IMR-90 (cell line): ENCODE data around the gene MELTF. TPM values are rescaled to one million over a fixed set of nuclear protein-coding genes. Genes with fewer than 3 reads are reported as not detected.

Experiments
- ATAC-seq: fragments of 200-7000 bp; cut with Tn5 transposase; 2 replicates; pipeline ENCODE4 v1.9.1; 2020; ENCODE audit warnings: low read depth, mild to moderate bottlenecking, moderate library complexity
- BruUV-seq: library from RNA; stranded (reverse); fragments of 400-500 nt; replicated peaks from 2 replicates; lab custom pipeline; 2021; lab: Mats Ljungman, UMichigan
- CTCF ChIA-PET: fragments of 300-600 bp; formaldehyde crosslinking; extraction: SDS; loops from one replicate; lab custom pipeline; 2021; ENCODE audit warnings: antibody characterized with exemption; lab: Yijun Ruan, JAX
- POLR2A ChIA-PET: fragments of 300-600 bp; sonication (Branson Sonifier 250); formaldehyde crosslinking; loops from one replicate; lab custom pipeline; 2022; ENCODE audit warnings: antibody characterized with exemption; ENCODE audit not compliant: unreplicated experiment; lab: Charles Lee
- DNase-seq: peaks from one replicate; pipeline ENCODE4 v3.0.0; 2013
- H2AFZ ChIP-seq: replicated peaks from 2 replicates; pipeline ENCODE3; 2013; ENCODE audit warnings: low read length, mild to moderate bottlenecking; ENCODE audit not compliant: poor library complexity
- H2AK5ac ChIP-seq: 2 replicates; pipeline ENCODE4 v1.6.1; 2013; ENCODE audit warnings: low read depth, low read length, inconsistent platforms
- H2AK9ac ChIP-seq: replicated peaks from 2 replicates; pipeline ENCODE3; 2013; ENCODE audit warnings: mild to moderate bottlenecking, low read depth, low read length, moderate library complexity; ENCODE audit not compliant: poor library complexity
- H2BK120ac ChIP-seq: 2 replicates; pipeline ENCODE4 v1.6.1; 2013; ENCODE audit warnings: low read depth, low read length, inconsistent platforms
- H2BK15ac ChIP-seq: 3 replicates; pipeline ENCODE4 v1.6.1; 2013; ENCODE audit warnings: low read depth, low read length, inconsistent platforms
- H2BK20ac ChIP-seq: 2 replicates; pipeline ENCODE4 v1.6.1; 2013; ENCODE audit warnings: low read depth, mild to moderate bottlenecking, inconsistent platforms, low read length, moderate library complexity
- H2BK5ac ChIP-seq: 2 replicates; pipeline ENCODE4 v1.6.1; 2013; ENCODE audit warnings: mild to moderate bottlenecking, low read depth, low read length, inconsistent platforms; ENCODE audit not compliant: poor library complexity, severe bottlenecking
- H3K14ac ChIP-seq: replicated peaks from 2 replicates; pipeline ENCODE4 v1.6.1; 2013; ENCODE audit warnings: low read depth, low read length, inconsistent platforms
- H3K18ac ChIP-seq: 2 replicates; pipeline ENCODE4 v1.6.1; 2013; ENCODE audit warnings: low read depth, low read length, control low read depth
- H3K23ac ChIP-seq: 2 replicates; pipeline ENCODE4 v1.6.1; 2013; ENCODE audit warnings: low read depth, low read length, inconsistent platforms
- H3K27ac ChIP-seq: 2 replicates; pipeline ENCODE4 v1.5.1; 2013; ENCODE audit warnings: mild to moderate bottlenecking, control low read depth, low read length; ENCODE audit not compliant: insufficient read depth
- H3K27me3 ChIP-seq: 2 replicates; pipeline ENCODE4 v1.6.1; 2013; ENCODE audit warnings: low read length; ENCODE audit not compliant: control insufficient read depth, insufficient read depth
- H3K36me3 ChIP-seq: 2 replicates; pipeline ENCODE4 v1.6.1; 2013; ENCODE audit warnings: low read length, mixed read lengths; ENCODE audit not compliant: control insufficient read depth, insufficient read depth
- H3K4ac ChIP-seq: 2 replicates; pipeline ENCODE4 v1.6.1; 2013; ENCODE audit warnings: low read depth, low read length, inconsistent platforms
- H3K4me1 ChIP-seq: 2 replicates; pipeline ENCODE4 v1.6.1; 2013; ENCODE audit warnings: low read length, mixed read lengths; ENCODE audit not compliant: control insufficient read depth, insufficient read depth
- H3K4me2 ChIP-seq: 2 replicates; pipeline ENCODE4 v1.6.1; 2013; ENCODE audit warnings: low read depth, mild to moderate bottlenecking, control low read depth, low read length, moderate library complexity
- H3K4me3 ChIP-seq: 2 replicates; pipeline ENCODE4 v1.5.1; 2013; ENCODE audit warnings: low read depth, mild to moderate bottlenecking, control low read depth, low read length, moderate library complexity; ENCODE audit not compliant: insufficient read depth
- H3K56ac ChIP-seq: 2 replicates; pipeline ENCODE4 v1.6.1; 2013; ENCODE audit warnings: low read length, inconsistent platforms; ENCODE audit not compliant: insufficient read depth; ENCODE audit errors: extremely low read depth
- H3K79me1 ChIP-seq, 2 experiments: 2 replicates each; pipeline ENCODE4 v1.6.1; 2013; ENCODE audit warnings: low read length in 2 of 2, inconsistent platforms in 1 of 2, low read depth in 1 of 2
- H3K9ac ChIP-seq: 2 replicates; pipeline ENCODE4 v1.6.1; 2013; ENCODE audit warnings: low read depth, low read length, control low read depth
- H3K9me1 ChIP-seq: 2 replicates; pipeline ENCODE4 v1.6.1; 2013; ENCODE audit warnings: low read length, inconsistent platforms; ENCODE audit not compliant: insufficient read depth
- H3K9me3 ChIP-seq: 2 replicates; pipeline ENCODE4 v1.6.1; 2013; ENCODE audit warnings: low read length; ENCODE audit not compliant: control insufficient read depth, insufficient read depth
- H4K20me1 ChIP-seq: 2 replicates; pipeline ENCODE4 v1.6.1; 2013; ENCODE audit warnings: low read length, inconsistent platforms; ENCODE audit not compliant: insufficient read depth
- H4K5ac ChIP-seq: 2 replicates; pipeline ENCODE4 v1.6.1; 2013; ENCODE audit warnings: mild to moderate bottlenecking, low read depth, low read length, control low read depth
- H4K8ac ChIP-seq, 2 experiments: 2 replicates each; pipeline ENCODE4 v1.6.1; 2013; ENCODE audit warnings: low read depth in 2 of 2, low read length in 2 of 2, control low read depth in 1 of 2, inconsistent platforms in 1 of 2
- H4K91ac ChIP-seq: 2 replicates; pipeline ENCODE4 v1.6.1; 2013; ENCODE audit warnings: low read depth, low read length, inconsistent platforms; ENCODE audit not compliant: insufficient read depth
- BHLHE40 ChIP-seq: fragments of 150-350 bp; IDR thresholded peaks from 2 replicates; pipeline ENCODE4 v1.6.1; 2016; ENCODE audit warnings: mild to moderate bottlenecking, low read depth, low read length
- CEBPB ChIP-seq: IDR thresholded peaks from 2 replicates; pipeline ENCODE4 v1.6.1; 2012; ENCODE audit warnings: low read depth, low read length, improper control_type of control experiment
- CHD1 ChIP-seq: IDR thresholded peaks from 2 replicates; pipeline ENCODE4 v1.6.1; 2012; ENCODE audit warnings: low read depth, low read length, improper control_type of control experiment
- CTCF ChIP-seq: conservative IDR thresholded peaks from 2 replicates; pipeline ENCODE4 v1.5.1; 2012; ENCODE audit warnings: mild to moderate bottlenecking, low read depth, low read length, improper control_type of control experiment
- FOS ChIP-seq: fragments of 150-350 bp; IDR thresholded peaks from 2 replicates; pipeline ENCODE4 v1.6.1; 2016; ENCODE audit warnings: low read depth, low read length
- MAFK ChIP-seq: IDR thresholded peaks from 2 replicates; pipeline ENCODE4 v1.6.1; 2012; ENCODE audit warnings: low read depth, low read length, improper control_type of control experiment
- MAZ ChIP-seq: IDR thresholded peaks from 2 replicates; pipeline ENCODE4 v1.6.1; 2012; ENCODE audit warnings: low read depth, mild to moderate bottlenecking, low read length, improper control_type of control experiment, moderate library complexity, borderline replicate concordance
- MXI1 ChIP-seq: IDR thresholded peaks from 2 replicates; pipeline ENCODE4 v1.6.1; 2012; ENCODE audit warnings: low read depth, mild to moderate bottlenecking, low read length, moderate library complexity, borderline replicate concordance
- NFE2L2 ChIP-seq: fragments of 150-350 bp; IDR thresholded peaks from 2 replicates; pipeline ENCODE4 v1.6.1; 2016; ENCODE audit warnings: low read depth, mild to moderate bottlenecking, low read length
- POLR2A ChIP-seq: IDR thresholded peaks from 2 replicates; pipeline ENCODE4 v1.6.1; 2012; ENCODE audit warnings: mild to moderate bottlenecking, low read depth, low read length
- RAD21 ChIP-seq: IDR thresholded peaks from 2 replicates; pipeline ENCODE4 v1.6.1; 2012; ENCODE audit warnings: low read length, improper control_type of control experiment
- RCOR1 ChIP-seq: IDR thresholded peaks from 2 replicates; pipeline ENCODE4 v1.6.1; 2012; ENCODE audit warnings: mild to moderate bottlenecking, low read length, improper control_type of control experiment; ENCODE audit not compliant: insufficient replicate concordance
- RFX5 ChIP-seq: IDR thresholded peaks from 2 replicates; pipeline ENCODE4 v1.8.0; 2012; ENCODE audit warnings: low read depth, mild to moderate bottlenecking, low read length, moderate library complexity
- SMC3 ChIP-seq: fragments of 150-350 bp; IDR thresholded peaks from 2 replicates; pipeline ENCODE4 v1.6.1; 2016; ENCODE audit warnings: low read depth, mild to moderate bottlenecking, antibody characterized with exemption, low read length, moderate library complexity
- WGBS, 2 experiments: methylation state at CpG; one replicate each; pipeline versions ENCODE4 v1.1.5 to v1.1.7; 2013; ENCODE audit warnings: missing lambda C conversion rate in 2 of 2; ENCODE audit not compliant: insufficient read length in 1 of 2; ENCODE audit errors: extremely low coverage in 2 of 2; 5-methylcytosine and 5-hydroxymethylcytosine counted together
- dilution Hi-C: fragments of 300-500 bp; cut with HindIII; formaldehyde crosslinking; loops from one replicate; pipeline ENCODE4 v1.14.3; 2018; ENCODE audit warnings: low sequenced_read_pairs; ENCODE audit not compliant: unreplicated experiment
- in situ Hi-C: fragments of 300-500 bp; cut with MboI; formaldehyde crosslinking; loops from 3 replicates; pipeline ENCODE4 v1.14.3; 2019; ENCODE audit warnings: low sequenced_read_pairs, inconsistent platforms, mixed read lengths
- intact Hi-C: fragments of 100-400 bp; cut with micrococcal nuclease; formaldehyde crosslinking; loops from 2 replicates; pipeline ENCODE4 v1.10.0; 2022
- polyA plus RNA-seq, 3 experiments: library from polyadenylated mRNA; depleted of rRNA; stranded (reverse); fragments of >200 nt; gene quantifications; 2 replicates each; pipeline ENCODE4 v1.2.3, GENCODE V29; 2012; ENCODE audit warnings: low replicate concordance in 1 of 3
- total RNA-seq: library from RNA; depleted of rRNA; stranded (reverse); fragments of >200 nt; gene quantifications from 2 replicates; pipeline ENCODE4 v1.2.3, GENCODE V29; 2012
- TF ChIP-seq, protein P1 (sequence below): fragments of 150-350 bp; IDR thresholded peaks from 2 replicates; pipeline ENCODE4 v1.6.1; 2017; ENCODE audit warnings: mild to moderate bottlenecking, antibody characterized with exemption, low read length, low read depth
- TF ChIP-seq, protein P2 (sequence below): fragments of 150-350 bp; IDR thresholded peaks from 2 replicates; pipeline ENCODE4 v1.6.1; 2016; ENCODE audit warnings: low read depth, mild to moderate bottlenecking, low read length, moderate library complexity, borderline replicate concordance

Gene MELTF
- total and polyA plus RNA-seq, 2 of the 4 experiments (the other 2 are of a cell fraction) = 0.18 to 0.50 TPM

DNA sequence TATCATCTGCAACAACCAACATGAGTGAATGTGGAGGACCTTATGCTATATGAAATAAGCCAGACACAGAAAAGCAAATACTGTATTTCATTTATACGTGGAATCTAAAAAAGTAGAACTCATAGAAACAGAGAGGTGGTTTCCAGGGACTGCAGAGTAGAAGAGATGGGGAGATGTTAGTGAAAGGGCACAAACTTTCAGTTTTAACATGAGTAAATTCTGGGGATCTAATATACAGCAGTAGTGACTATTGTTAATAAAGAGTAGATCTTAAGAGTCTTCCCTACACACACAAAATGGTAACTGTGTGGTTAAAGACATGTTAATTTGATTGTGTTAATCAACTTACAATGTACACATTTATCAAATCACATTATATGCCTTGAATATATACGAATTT, 20.9 kb upstream of the MELTF start:
- intact Hi-C loops = no loop called here
- H2AK9ac ChIP-seq = no peak overlapping the region
- no peak overlapping the region for H3K9ac ChIP-seq
- TF ChIP-seq NFE2L2 = no peak
- TF ChIP-seq, protein P1, sequence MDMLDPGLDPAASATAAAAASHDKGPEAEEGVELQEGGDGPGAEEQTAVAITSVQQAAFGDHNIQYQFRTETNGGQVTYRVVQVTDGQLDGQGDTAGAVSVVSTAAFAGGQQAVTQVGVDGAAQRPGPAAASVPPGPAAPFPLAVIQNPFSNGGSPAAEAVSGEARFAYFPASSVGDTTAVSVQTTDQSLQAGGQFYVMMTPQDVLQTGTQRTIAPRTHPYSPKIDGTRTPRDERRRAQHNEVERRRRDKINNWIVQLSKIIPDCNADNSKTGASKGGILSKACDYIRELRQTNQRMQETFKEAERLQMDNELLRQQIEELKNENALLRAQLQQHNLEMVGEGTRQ = no peak
- TF ChIP-seq BHLHE40 = no peak
- TF ChIP-seq POLR2A = no peak
- TF ChIP-seq CEBPB = no peak
- TF ChIP-seq, protein P2, sequence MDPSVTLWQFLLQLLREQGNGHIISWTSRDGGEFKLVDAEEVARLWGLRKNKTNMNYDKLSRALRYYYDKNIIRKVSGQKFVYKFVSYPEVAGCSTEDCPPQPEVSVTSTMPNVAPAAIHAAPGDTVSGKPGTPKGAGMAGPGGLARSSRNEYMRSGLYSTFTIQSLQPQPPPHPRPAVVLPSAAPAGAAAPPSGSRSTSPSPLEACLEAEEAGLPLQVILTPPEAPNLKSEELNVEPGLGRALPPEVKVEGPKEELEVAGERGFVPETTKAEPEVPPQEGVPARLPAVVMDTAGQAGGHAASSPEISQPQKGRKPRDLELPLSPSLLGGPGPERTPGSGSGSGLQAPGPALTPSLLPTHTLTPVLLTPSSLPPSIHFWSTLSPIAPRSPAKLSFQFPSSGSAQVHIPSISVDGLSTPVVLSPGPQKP = no peak
- TF ChIP-seq RCOR1 = no peak
- TF ChIP-seq CTCF = no peak
- no peak for TF ChIP-seq MAFK
- TF ChIP-seq SMC3 = no peak
- TF ChIP-seq RFX5 = no peak
- TF ChIP-seq MXI1 = no peak
- TF ChIP-seq MAZ = no peak
- no peak for TF ChIP-seq CHD1
- no peak for TF ChIP-seq FOS
- TF ChIP-seq RAD21 = no peak
- H3K4me3 ChIP-seq = no peak overlapping the region
- H3K9me1 ChIP-seq = no peaks in the 10 kb centered on the region
- DNase-seq (no peak), ATAC-seq (no peak)
- no peak overlapping the region for H3K56ac ChIP-seq
- dilution Hi-C loops = no loop called here
- peaks cover 9% of the 10 kb centered on the region for H3K36me3 ChIP-seq
- no peak overlapping the region for H2BK20ac ChIP-seq
- no peaks in the 10 kb centered on the region for H3K9me3 ChIP-seq
- no peak overlapping the region for H3K18ac ChIP-seq
- in situ Hi-C loops = no loop called here
- H3K4me1 ChIP-seq = no peaks in the 10 kb centered on the region
- WGBS, 2 experiments = 100% methylated on average over 1 of the region's 2 CpGs; no CpG with 5 or more reads in 1 of the 2 experiments
- POLR2A ChIA-PET = no interaction called here
- no peaks in the 10 kb centered on the region for H4K20me1 ChIP-seq
- no peak overlapping the region for H3K27ac ChIP-seq
- H3K79me1 ChIP-seq = no peaks in the 10 kb centered on the region; a peak in 2 of 4 replicates
- H2BK120ac ChIP-seq = no peak overlapping the region
- BruUV-seq = no TSS peak
- H3K4me2 ChIP-seq = no peak overlapping the region
- H4K8ac ChIP-seq = no peak overlapping the region
- H2BK15ac ChIP-seq = no peak overlapping the region
- no peak overlapping the region for H3K4ac ChIP-seq
- H2AFZ ChIP-seq = no peak overlapping the region
- H3K14ac ChIP-seq = no peak overlapping the region
- H4K91ac ChIP-seq = no peak overlapping the region
- H2BK5ac ChIP-seq = no peak overlapping the region
- CTCF ChIA-PET = no interaction called here
- H3K27me3 ChIP-seq = no peaks in the 10 kb centered on the region
- H2AK5ac ChIP-seq = no peak overlapping the region
- no peak overlapping the region for H3K23ac ChIP-seq
- H4K5ac ChIP-seq = no peak overlapping the region
